A673 (cell line): ENCODE data around the gene ANKRD10. TPM values are rescaled to one million over a fixed set of nuclear protein-coding genes. Genes with fewer than 3 reads are reported as not detected.

Source experiments
- BruUV-seq: library from RNA; stranded (reverse); fragments of 400-500 nt; replicated peaks from 2 replicates; lab custom pipeline; 2021; lab: Mats Ljungman, UMichigan
- CTCF ChIA-PET: fragments of 300-600 bp; sonication (Branson Sonifier 250); formaldehyde crosslinking; loops from one replicate; lab custom pipeline; 2022; ENCODE audit warnings: antibody characterized with exemption; lab: Charles Lee
- POLR2A ChIA-PET: fragments of 300-600 bp; sonication (Branson Sonifier 250); formaldehyde crosslinking; loops from one replicate; lab custom pipeline; 2022; ENCODE audit warnings: antibody characterized with exemption; ENCODE audit not compliant: low non-redundant PET; lab: Charles Lee
- DNase-seq: peaks from one replicate; pipeline ENCODE4 v3.0.0-alpha.2; 2015; ENCODE audit warnings: low spot score
- H3K27ac ChIP-seq: fragments of 200-600 bp; sonication (generic); 2 replicates; pipeline ENCODE4 v1.5.1; 2016; ENCODE audit warnings: mixed run types, low read depth, mild to moderate bottlenecking, mixed read lengths, antibody characterized with exemption, low read length; ENCODE audit not compliant: poor library complexity, severe bottlenecking
- H3K27me3 ChIP-seq: fragments of 200-600 bp; sonication (generic); replicated peaks from 2 replicates; pipeline ENCODE4 v1.6.1; 2017; ENCODE audit warnings: mixed run types, low read depth, mild to moderate bottlenecking, mixed read lengths, antibody characterized with exemption, low read length; ENCODE audit not compliant: insufficient read depth, poor library complexity
- H3K36me3 ChIP-seq: fragments of 200-600 bp; sonication (generic); 2 replicates; pipeline ENCODE4 v1.6.1; 2016; ENCODE audit warnings: mixed run types, mild to moderate bottlenecking, mixed read lengths, antibody characterized with exemption, low read length; ENCODE audit not compliant: insufficient read depth, poor library complexity, severe bottlenecking
- H3K4me1 ChIP-seq: fragments of 200-600 bp; sonication (generic); 2 replicates; pipeline ENCODE4 v1.6.1; 2017; ENCODE audit warnings: mixed run types, mild to moderate bottlenecking, mixed read lengths, antibody characterized with exemption, low read length; ENCODE audit not compliant: insufficient read depth, poor library complexity, severe bottlenecking
- H3K4me3 ChIP-seq: fragments of 200-600 bp; sonication (generic); 2 replicates; pipeline ENCODE4 v1.5.1; 2016; ENCODE audit warnings: low read depth, mixed run types, mild to moderate bottlenecking, mixed read lengths, low read length; ENCODE audit not compliant: poor library complexity, severe bottlenecking
- H3K9me3 ChIP-seq: fragments of 200-600 bp; sonication (generic); 2 replicates; pipeline ENCODE4 v1.6.1; 2016; ENCODE audit warnings: mixed run types, low read depth, mild to moderate bottlenecking, mixed read lengths, antibody characterized with exemption, low read length; ENCODE audit not compliant: poor library complexity, severe bottlenecking
- EZH2 ChIP-seq: fragments of 200-600 bp; sonication (generic); IDR thresholded peaks from 2 replicates; pipeline ENCODE4 v1.6.1; 2017; ENCODE audit warnings: borderline replicate concordance, low read depth, mild to moderate bottlenecking, mixed read lengths, antibody characterized with exemption, low read length; ENCODE audit not compliant: poor library complexity, severe bottlenecking
- intact Hi-C: fragments of 100-400 bp; cut with micrococcal nuclease; formaldehyde crosslinking; loops from one replicate; pipeline ENCODE4 v1.10.0; 2022; ENCODE audit not compliant: unreplicated experiment
- total RNA-seq: library from RNA; stranded (reverse); gene quantifications from 2 replicates; pipeline ENCODE4 v1.2.3, GENCODE V29; 2021
- TF ChIP-seq, protein P1 (sequence below): fragments of 300-800, 200-600 bp; sonication (generic); conservative IDR thresholded peaks from 2 replicates; pipeline ENCODE4 v1.5.1; 2017; ENCODE audit warnings: low read depth, mild to moderate bottlenecking, antibody characterized with exemption, low read length, moderate library complexity, mixed read lengths

ANKRD10 gene
- total RNA-seq, 1 experiment from 2014 or later: 96.2 TPM

DNA sequence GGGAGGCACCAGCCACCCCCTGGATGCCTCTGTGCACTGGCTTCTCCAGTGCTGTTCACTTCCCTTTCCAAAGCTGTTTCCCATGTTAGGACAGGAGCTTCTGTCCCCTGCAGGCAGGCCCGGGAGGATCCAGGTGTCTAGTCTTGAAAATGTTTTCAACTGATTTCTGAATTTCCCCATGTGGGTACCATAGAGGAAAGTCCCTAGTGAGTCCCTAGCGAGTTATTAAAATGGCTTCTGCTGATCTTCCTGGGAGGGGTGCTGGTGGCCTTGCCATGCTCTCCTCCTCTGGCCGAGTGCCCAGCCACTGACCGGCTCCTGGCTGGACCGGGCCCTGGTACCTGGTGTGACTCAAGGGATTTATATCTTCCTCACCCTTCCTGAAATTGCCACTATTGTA, 5.2 kb upstream of the ANKRD10 start:
- Histone ChIP-seq H3K27me3 (no peaks in the 10 kb centered on the region), H3K4me1 (no peaks in the 10 kb centered on the region), H3K9me3 (no peaks in the 10 kb centered on the region), H3K36me3 (no peaks in the 10 kb centered on the region), H3K27ac (no peak overlapping the region), H3K4me3 (no peak overlapping the region)
- DNase-seq: no peak
- no TSS peak for BruUV-seq
- CTCF ChIA-PET: no interaction called here
- intact Hi-C loops: no loop called here
- TF ChIP-seq EZH2: no peak
- TF ChIP-seq, protein P1, sequence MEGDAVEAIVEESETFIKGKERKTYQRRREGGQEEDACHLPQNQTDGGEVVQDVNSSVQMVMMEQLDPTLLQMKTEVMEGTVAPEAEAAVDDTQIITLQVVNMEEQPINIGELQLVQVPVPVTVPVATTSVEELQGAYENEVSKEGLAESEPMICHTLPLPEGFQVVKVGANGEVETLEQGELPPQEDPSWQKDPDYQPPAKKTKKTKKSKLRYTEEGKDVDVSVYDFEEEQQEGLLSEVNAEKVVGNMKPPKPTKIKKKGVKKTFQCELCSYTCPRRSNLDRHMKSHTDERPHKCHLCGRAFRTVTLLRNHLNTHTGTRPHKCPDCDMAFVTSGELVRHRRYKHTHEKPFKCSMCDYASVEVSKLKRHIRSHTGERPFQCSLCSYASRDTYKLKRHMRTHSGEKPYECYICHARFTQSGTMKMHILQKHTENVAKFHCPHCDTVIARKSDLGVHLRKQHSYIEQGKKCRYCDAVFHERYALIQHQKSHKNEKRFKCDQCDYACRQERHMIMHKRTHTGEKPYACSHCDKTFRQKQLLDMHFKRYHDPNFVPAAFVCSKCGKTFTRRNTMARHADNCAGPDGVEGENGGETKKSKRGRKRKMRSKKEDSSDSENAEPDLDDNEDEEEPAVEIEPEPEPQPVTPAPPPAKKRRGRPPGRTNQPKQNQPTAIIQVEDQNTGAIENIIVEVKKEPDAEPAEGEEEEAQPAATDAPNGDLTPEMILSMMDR: no peak
- POLR2A ChIA-PET: no interaction called here

DNA sequence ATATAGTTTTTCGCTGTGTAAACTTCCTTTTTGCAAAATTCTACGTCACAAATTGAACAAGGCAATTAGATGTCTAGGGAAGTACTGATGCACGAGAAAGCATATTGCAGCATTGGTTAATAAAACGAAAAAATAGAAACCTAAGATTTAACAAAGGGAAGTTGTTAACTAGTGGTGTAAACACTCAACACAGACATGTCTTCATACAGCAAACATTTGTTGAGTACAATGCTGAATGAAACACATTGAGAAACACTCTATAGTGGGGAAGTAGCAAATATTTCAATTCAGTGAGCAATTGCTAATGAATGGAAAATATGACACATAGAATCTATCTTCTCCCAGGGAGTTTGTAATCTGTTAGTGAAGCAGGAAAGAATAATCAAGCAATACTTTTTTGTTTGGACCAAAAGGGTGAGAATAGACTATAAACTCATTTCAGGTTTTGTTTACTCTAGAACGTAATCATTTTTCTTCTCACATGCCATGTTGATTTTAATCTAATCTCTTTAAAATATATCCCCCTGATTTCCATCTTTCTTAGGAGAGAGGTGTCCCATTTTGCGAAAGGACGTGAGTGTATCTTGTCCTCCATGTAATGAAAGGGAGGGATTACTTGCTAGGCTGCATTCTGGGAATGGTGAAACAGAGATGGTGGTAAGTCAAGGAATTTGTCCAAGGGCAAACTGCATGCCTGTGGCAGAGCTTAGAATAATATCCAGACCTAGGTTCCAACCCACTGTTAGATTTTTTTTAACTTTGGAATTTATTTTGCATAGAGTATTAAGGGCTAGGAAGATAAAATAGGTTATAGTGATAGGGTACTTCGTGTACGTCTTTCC, 1.7 kb upstream of the ANKRD10 start:
- Histone ChIP-seq H3K27me3 (no peaks in the 10 kb centered on the region), H3K4me3 (peak overlapping the region; percentile 99), H3K27ac (no peak overlapping the region), H3K36me3 (no peaks in the 10 kb centered on the region), H3K9me3 (no peaks in the 10 kb centered on the region), H3K4me1 (peaks cover 8% of the 10 kb centered on the region)
- no TSS peak for BruUV-seq
- TF ChIP-seq, protein P1: no peak
- DNase-seq: no peak
- ChIA-PET POLR2A (no interaction called here), CTCF (no interaction called here)
- intact Hi-C loops: loop anchor here (10.0 kb wide), 2 partner anchors 298 to 322 kb away; no protein-coding TSS in a partner anchor

DNA sequence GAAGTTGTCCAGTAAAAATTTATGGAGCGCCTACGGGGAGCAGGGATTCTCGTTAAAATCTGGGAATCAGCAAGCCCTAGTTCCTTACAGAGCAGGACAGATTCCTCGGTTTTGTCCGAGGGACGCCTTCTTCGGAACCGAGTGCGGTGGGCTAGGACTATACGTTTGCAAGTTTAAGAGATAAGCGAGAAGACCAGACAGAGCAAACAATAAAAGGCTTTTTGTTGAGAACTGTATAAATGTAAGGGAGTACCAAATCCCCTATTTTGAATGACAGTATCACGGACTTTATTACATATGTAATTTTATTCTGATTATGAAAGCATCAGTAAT, 971 bp upstream of the ANKRD10 start:
- CTCF ChIA-PET: no interaction called here
- intact Hi-C loops: loop anchor here (2.0 to 10.0 kb wide), 3 partner anchors 201 to 321 kb away; no protein-coding TSS in a partner anchor

More for the DNA sequence above, 971 bp upstream of the ANKRD10 start:
- no peaks in the 10 kb centered on the region for H3K36me3 ChIP-seq
- H3K27ac ChIP-seq: peak overlapping the region; percentile 98
- H3K27me3 ChIP-seq: no peaks in the 10 kb centered on the region
- peak overlapping the region; percentile 99 for H3K4me3 ChIP-seq
- DNase-seq: no peak
- no peaks in the 10 kb centered on the region for H3K9me3 ChIP-seq
- POLR2A ChIA-PET: interaction anchor here (1.4 kb wide), 1 partner anchor 32 kb away, joined by 4 read pairs; no protein-coding TSS in a partner anchor
- peaks cover 8% of the 10 kb centered on the region for H3K4me1 ChIP-seq
- BruUV-seq: TSS peak; percentile 52
- no peak for TF ChIP-seq EZH2
- TF ChIP-seq, protein P1: no peak
